ENCODE results near the gene SLC25A27.

SLC25A27 gene

GRCh38 chr6:46629691-46630090 is 23.1 kb upstream of the SLC25A27 start:
- ChIA-PET CTCF (no interaction called here), POLR2A (no interaction called here)
- no peak overlapping the region for H3K27ac ChIP-seq (ENCODE audit: extremely low read depth, low read depth, low read length)
- no peaks in the 10 kb centered on the region for H3K4me1 ChIP-seq (ENCODE audit: control insufficient read depth, insufficient read depth, low read length)
- H3K36me3 ChIP-seq (ENCODE audit: control insufficient read depth in 2 of 2, insufficient read depth in 1 of 2, low read length in 2 of 2), result no peaks in the 10 kb centered on the region; a peak in 2 of 3 replicates
- TF ChIP-seq INSM2 (tag by site-specific recombination; IDR thresholded peaks at IDR 0.05) (no peak), HOXC10 (CRISPR knock-in tag; IDR thresholded peaks at IDR 0.05) (no peak), ZNF670 (tag by site-specific recombination; IDR thresholded peaks at IDR 0.05; ENCODE audit: low read depth) (no peak), ZNF146 (tag by site-specific recombination; IDR thresholded peaks at IDR 0.05) (no peak)
- H3K4me3 ChIP-seq (ENCODE audit: low read depth, low read length), result no peak overlapping the region
- no peaks in the 10 kb centered on the region for H3K9me3 ChIP-seq (ENCODE audit: control insufficient read depth, insufficient read depth, low read depth, low read length)

DNA sequence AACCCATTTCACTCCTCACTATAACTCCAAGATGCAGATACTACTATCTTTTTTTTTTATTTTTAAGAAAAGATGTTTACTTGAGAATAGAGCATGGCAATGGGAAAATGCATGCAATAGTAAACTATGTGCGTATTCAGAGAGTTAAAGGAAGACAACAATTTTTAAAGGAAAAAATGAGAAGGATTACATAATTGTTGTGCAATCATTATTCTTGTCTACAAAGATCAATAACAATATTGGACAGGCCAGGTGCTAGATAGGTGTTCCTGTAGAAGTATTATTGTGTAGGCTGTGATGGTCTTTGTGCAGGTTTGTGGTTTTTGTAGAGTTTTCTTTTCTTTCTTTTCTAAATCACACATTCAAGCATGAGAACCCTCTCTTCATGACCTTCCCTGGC is 20.7 kb upstream of the SLC25A27 start:
- TF ChIP-seq ZNF302 (tag by site-specific recombination; IDR thresholded peaks at IDR 0.05; ENCODE audit: low read depth) (no peak), ZNF776 (tag by site-specific recombination; IDR thresholded peaks at IDR 0.05; ENCODE audit: borderline replicate concordance) (no peak), HOXA7 (CRISPR knock-in tag; IDR thresholded peaks at IDR 0.05; ENCODE audit: borderline replicate concordance) (no peak), ZNF585B (tag by site-specific recombination; IDR thresholded peaks at IDR 0.05) (no peak), ZNF354C (tag by site-specific recombination; IDR thresholded peaks at IDR 0.05; ENCODE audit: borderline replicate concordance, low read depth) (no peak), ZNF530 (tag by site-specific recombination; IDR thresholded peaks at IDR 0.05; ENCODE audit: low read depth) (no peak), ZNF664 (tag by site-specific recombination; IDR thresholded peaks at IDR 0.05) (no peak), ZNF629 (tag by site-specific recombination; IDR thresholded peaks at IDR 0.05) (no peak), ZNF169 (tag by site-specific recombination; IDR thresholded peaks at IDR 0.05) (no peak), ZNF202 (tag by site-specific recombination; IDR thresholded peaks at IDR 0.05; ENCODE audit: borderline replicate concordance) (no peak), ZNF292 (tag by site-specific recombination; IDR thresholded peaks at IDR 0.05; ENCODE audit: borderline replicate concordance, low read depth) (no peak), ZNF350 (tag by site-specific recombination; IDR thresholded peaks at IDR 0.05) (no peak), ZNF239 (tag by site-specific recombination; IDR thresholded peaks at IDR 0.05) (no peak), REPIN1 (tag by site-specific recombination; IDR thresholded peaks at IDR 0.05; ENCODE audit: low read depth) (no peak), RBAK (tag by site-specific recombination; IDR thresholded peaks at IDR 0.05) (no peak), ZNF24 (tag by site-specific recombination; IDR thresholded peaks at IDR 0.05) (no peak), ZNF529 (tag by site-specific recombination; IDR thresholded peaks at IDR 0.05; ENCODE audit: insufficient replicate concordance) (no peak)
- no peaks in the 10 kb centered on the region; a peak in 2 of 3 replicates for H3K36me3 ChIP-seq (ENCODE audit: control insufficient read depth in 2 of 2, insufficient read depth in 1 of 2, low read length in 2 of 2)
- ChIA-PET CTCF (interaction anchor here (0.7 to 1.3 kb wide), 2 partner anchors 164 to 587 kb away, joined by 3 read pairs; no protein-coding TSS in a partner anchor), POLR2A (no interaction called here)
- no peak overlapping the region for H3K27ac ChIP-seq (ENCODE audit: extremely low read depth, low read depth, low read length)
- H3K4me3 ChIP-seq (ENCODE audit: low read depth, low read length), result no peak overlapping the region
- H3K9me3 ChIP-seq (ENCODE audit: control insufficient read depth, insufficient read depth, low read depth, low read length), result no peaks in the 10 kb centered on the region
- no peaks in the 10 kb centered on the region for H3K4me1 ChIP-seq (ENCODE audit: control insufficient read depth, insufficient read depth, low read length)

GRCh38 chr6:46635462-46635861 is 17.3 kb upstream of the SLC25A27 start:
- Histone ChIP-seq H3K4me3 (ENCODE audit: low read depth, low read length) (no peak overlapping the region), H3K4me1 (ENCODE audit: control insufficient read depth, insufficient read depth, low read length) (peaks cover 17% of the 10 kb centered on the region), H3K36me3 (ENCODE audit: control insufficient read depth in 2 of 2, insufficient read depth in 1 of 2, low read length in 2 of 2) (no peaks in the 10 kb centered on the region), H3K27ac (ENCODE audit: extremely low read depth, low read depth, low read length) (no peak overlapping the region), H3K9me3 (ENCODE audit: control insufficient read depth, insufficient read depth, low read depth, low read length) (no peaks in the 10 kb centered on the region)
- ChIA-PET CTCF (interaction anchor here (0.6 to 1.2 kb wide), 2 partner anchors 415 to 674 kb away, joined by 3 read pairs; no protein-coding TSS in a partner anchor), POLR2A (no interaction called here)
- TF ChIP-seq ZNF140 (tag by site-specific recombination; IDR thresholded peaks at IDR 0.05) (no peak), ZNF48 (tag by site-specific recombination; IDR thresholded peaks at IDR 0.05) (no peak), ZNF362 (tag by site-specific recombination; IDR thresholded peaks at IDR 0.05) (no peak), ZNF792 (tag by site-specific recombination; IDR thresholded peaks at IDR 0.05) (no peak), ZNF510 (tag by site-specific recombination; IDR thresholded peaks at IDR 0.05; ENCODE audit: insufficient replicate concordance) (no peak), ZNF2 (tag by site-specific recombination; IDR thresholded peaks at IDR 0.05) (no peak), ZNF274 (IDR thresholded peaks at IDR 0.05; ENCODE audit: low read length) (no peak), ZNF274 (tag by site-specific recombination; IDR thresholded peaks at IDR 0.05; ENCODE audit: borderline replicate concordance) (no peak), SCRT2 (tag by site-specific recombination; IDR thresholded peaks at IDR 0.05) (no peak)
